SK-N-SH treated with all-trans-retinoic acid at 6 μM for 48 hours (cell line): ENCODE measurements around the gene PRKG1.

ENCODE experiments used
- ATAC-seq: fragments of 200-7000 bp; cut with Tn5 transposase; 3 replicates; pipeline ENCODE4 v1.9.1; 2020; ENCODE audit warnings: mild to moderate bottlenecking, moderate library complexity
- ARNTL ChIP-seq: fragments of 450-650 bp; formaldehyde crosslinking; IDR thresholded peaks from 2 replicates; pipeline ENCODE4 v1.5.0; 2020; ENCODE audit warnings: low read depth, mild to moderate bottlenecking, moderate library complexity, borderline replicate concordance
- CSDC2 ChIP-seq: fragments of 250-450 bp; sonication (Bioruptor Pico); IDR thresholded peaks from 2 replicates; pipeline ENCODE4 v1.5.0; 2020; ENCODE audit warnings: mild to moderate bottlenecking, moderate library complexity
- GLIS3 ChIP-seq: fragments of 250-450 bp; sonication (Bioruptor Pico); IDR thresholded peaks from 2 replicates; pipeline ENCODE4 v1.5.0; 2020; ENCODE audit warnings: mild to moderate bottlenecking, moderate library complexity
- ISL1 ChIP-seq: fragments of 250-450 bp; sonication (Bioruptor Pico); IDR thresholded peaks from 2 replicates; pipeline ENCODE4 v2.1.2; 2022; ENCODE audit warnings: mild to moderate bottlenecking, moderate library complexity
- OSR1 ChIP-seq: fragments of 250-450 bp; sonication (Bioruptor Pico); IDR thresholded peaks from 2 replicates; pipeline ENCODE4 v1.8.0; 2022; ENCODE audit warnings: moderate library complexity, mild to moderate bottlenecking, inconsistent platforms
- PPARA ChIP-seq: fragments of 250-450 bp; sonication (Bioruptor Pico); IDR thresholded peaks from 2 replicates; pipeline ENCODE4 v1.5.0; 2020; ENCODE audit warnings: mild to moderate bottlenecking, borderline replicate concordance
- RARB ChIP-seq: fragments of 250-450 bp; sonication (Bioruptor Pico); IDR thresholded peaks from 2 replicates; pipeline ENCODE4 v1.8.0; 2021; ENCODE audit warnings: mild to moderate bottlenecking, moderate library complexity
- SNAI2 ChIP-seq: fragments of 250-450 bp; sonication (Bioruptor Pico); IDR thresholded peaks from 2 replicates; pipeline ENCODE4 v1.5.0; 2020; ENCODE audit warnings: mild to moderate bottlenecking, moderate library complexity
- TCF4 ChIP-seq: fragments of 250-450 bp; sonication (Bioruptor Pico); IDR thresholded peaks from 2 replicates; pipeline ENCODE4 v1.8.0; 2021; ENCODE audit warnings: mild to moderate bottlenecking, moderate library complexity, borderline replicate concordance
- TOX ChIP-seq: fragments of 250-450 bp; sonication (Bioruptor Pico); IDR thresholded peaks from 2 replicates; pipeline ENCODE4 v1.8.0; 2021; ENCODE audit warnings: mild to moderate bottlenecking, moderate library complexity, borderline replicate concordance
- ZC3H10 ChIP-seq: fragments of 250-450 bp; sonication (Bioruptor Pico); IDR thresholded peaks from 2 replicates; pipeline ENCODE4 v1.5.1; 2021; ENCODE audit warnings: mild to moderate bottlenecking, moderate library complexity
- ZFP30 ChIP-seq: fragments of 450-650 bp; formaldehyde crosslinking; IDR thresholded peaks from 2 replicates; pipeline ENCODE4 v1.5.0; 2022; ENCODE audit warnings: mild to moderate bottlenecking, moderate library complexity
- ZNF565 ChIP-seq: fragments of 450-650 bp; formaldehyde crosslinking; conservative IDR thresholded peaks from 2 replicates; pipeline ENCODE4 v1.5.0; 2020; ENCODE audit warnings: low read depth, mild to moderate bottlenecking, moderate library complexity
- ZNF70 ChIP-seq: fragments of 450-650 bp; formaldehyde crosslinking; IDR thresholded peaks from 2 replicates; pipeline ENCODE4 v1.5.0; 2020; ENCODE audit warnings: mild to moderate bottlenecking, moderate library complexity
- ZNF8 ChIP-seq: fragments of 450-650 bp; formaldehyde crosslinking; IDR thresholded peaks from 2 replicates; pipeline ENCODE4 v1.5.0; 2020; ENCODE audit warnings: mild to moderate bottlenecking, moderate library complexity
- TF ChIP-seq, protein P1 (sequence below): fragments of 250-450 bp; sonication (Bioruptor Pico); IDR thresholded peaks from 2 replicates; pipeline ENCODE4 v1.5.0; 2020; ENCODE audit warnings: mild to moderate bottlenecking, moderate library complexity
- TF ChIP-seq, protein P2 (sequence below): fragments of 250-450 bp; sonication (Bioruptor Pico); IDR thresholded peaks from 2 replicates; pipeline ENCODE4 v1.8.0; 2021; ENCODE audit warnings: low read depth, mild to moderate bottlenecking, moderate library complexity, borderline replicate concordance
- TF ChIP-seq, protein P3 (sequence below): fragments of 250-450 bp; sonication (Bioruptor Pico); IDR thresholded peaks from 2 replicates; pipeline ENCODE4 v1.8.0; 2020; ENCODE audit warnings: mild to moderate bottlenecking, moderate library complexity, borderline replicate concordance
- TF ChIP-seq, protein P4 (sequence below): fragments of 250-450 bp; sonication (Bioruptor Pico); IDR thresholded peaks from 2 replicates; pipeline ENCODE4 v1.5.1; 2020; ENCODE audit warnings: low read depth, mild to moderate bottlenecking, moderate library complexity
- TF ChIP-seq, protein P5 (sequence below): fragments of 250-450 bp; sonication (Bioruptor Pico); IDR thresholded peaks from 2 replicates; pipeline ENCODE4 v1.5.1; 2021; ENCODE audit warnings: mild to moderate bottlenecking, moderate library complexity

The PRKG1 gene

DNA sequence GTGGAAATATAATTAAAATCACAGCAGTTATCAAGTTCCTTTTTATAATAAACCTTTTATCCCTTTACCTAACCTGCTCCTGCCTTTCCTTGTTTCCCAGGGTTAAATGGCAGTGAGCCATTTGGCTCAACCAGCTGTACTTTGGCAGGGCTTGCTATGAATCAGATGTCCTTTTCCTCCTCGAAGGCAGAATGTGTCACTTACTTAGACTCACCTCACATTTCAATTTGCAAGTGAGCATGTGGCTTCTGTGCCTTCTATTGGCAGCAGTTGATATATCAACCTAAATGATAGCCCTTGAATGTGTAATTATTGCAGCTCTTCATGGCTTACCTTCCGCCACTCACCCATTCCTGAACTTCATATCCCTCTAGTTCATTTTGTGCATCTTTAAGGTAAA is 323.4 kb downstream of the PRKG1 start:
- peak; percentile 77 for ATAC-seq
- 0 out of 2 replicates have a peak, but pooled peaks have one; percentile 45 for TF ChIP-seq TOX
- TF ChIP-seq, protein P1, sequence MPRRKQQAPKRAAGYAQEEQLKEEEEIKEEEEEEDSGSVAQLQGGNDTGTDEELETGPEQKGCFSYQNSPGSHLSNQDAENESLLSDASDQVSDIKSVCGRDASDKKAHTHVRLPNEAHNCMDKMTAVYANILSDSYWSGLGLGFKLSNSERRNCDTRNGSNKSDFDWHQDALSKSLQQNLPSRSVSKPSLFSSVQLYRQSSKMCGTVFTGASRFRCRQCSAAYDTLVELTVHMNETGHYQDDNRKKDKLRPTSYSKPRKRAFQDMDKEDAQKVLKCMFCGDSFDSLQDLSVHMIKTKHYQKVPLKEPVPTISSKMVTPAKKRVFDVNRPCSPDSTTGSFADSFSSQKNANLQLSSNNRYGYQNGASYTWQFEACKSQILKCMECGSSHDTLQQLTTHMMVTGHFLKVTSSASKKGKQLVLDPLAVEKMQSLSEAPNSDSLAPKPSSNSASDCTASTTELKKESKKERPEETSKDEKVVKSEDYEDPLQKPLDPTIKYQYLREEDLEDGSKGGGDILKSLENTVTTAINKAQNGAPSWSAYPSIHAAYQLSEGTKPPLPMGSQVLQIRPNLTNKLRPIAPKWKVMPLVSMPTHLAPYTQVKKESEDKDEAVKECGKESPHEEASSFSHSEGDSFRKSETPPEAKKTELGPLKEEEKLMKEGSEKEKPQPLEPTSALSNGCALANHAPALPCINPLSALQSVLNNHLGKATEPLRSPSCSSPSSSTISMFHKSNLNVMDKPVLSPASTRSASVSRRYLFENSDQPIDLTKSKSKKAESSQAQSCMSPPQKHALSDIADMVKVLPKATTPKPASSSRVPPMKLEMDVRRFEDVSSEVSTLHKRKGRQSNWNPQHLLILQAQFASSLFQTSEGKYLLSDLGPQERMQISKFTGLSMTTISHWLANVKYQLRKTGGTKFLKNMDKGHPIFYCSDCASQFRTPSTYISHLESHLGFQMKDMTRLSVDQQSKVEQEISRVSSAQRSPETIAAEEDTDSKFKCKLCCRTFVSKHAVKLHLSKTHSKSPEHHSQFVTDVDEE (CRISPR knock-in tag) = no peak
- no peak for TF ChIP-seq GLIS3
- peak; percentile 75 for TF ChIP-seq ISL1
- TF ChIP-seq ZC3H10 = 0 out of 2 replicates have a peak, but pooled peaks have one; percentile 16
- no peak for TF ChIP-seq OSR1 (CRISPR knock-in tag)
- TF ChIP-seq RARB (CRISPR knock-in tag) = no peak
- TF ChIP-seq ZFP30 (CRISPR knock-in tag) = no peak
- no peak for TF ChIP-seq PPARA (CRISPR knock-in tag)
- TF ChIP-seq, protein P2, sequence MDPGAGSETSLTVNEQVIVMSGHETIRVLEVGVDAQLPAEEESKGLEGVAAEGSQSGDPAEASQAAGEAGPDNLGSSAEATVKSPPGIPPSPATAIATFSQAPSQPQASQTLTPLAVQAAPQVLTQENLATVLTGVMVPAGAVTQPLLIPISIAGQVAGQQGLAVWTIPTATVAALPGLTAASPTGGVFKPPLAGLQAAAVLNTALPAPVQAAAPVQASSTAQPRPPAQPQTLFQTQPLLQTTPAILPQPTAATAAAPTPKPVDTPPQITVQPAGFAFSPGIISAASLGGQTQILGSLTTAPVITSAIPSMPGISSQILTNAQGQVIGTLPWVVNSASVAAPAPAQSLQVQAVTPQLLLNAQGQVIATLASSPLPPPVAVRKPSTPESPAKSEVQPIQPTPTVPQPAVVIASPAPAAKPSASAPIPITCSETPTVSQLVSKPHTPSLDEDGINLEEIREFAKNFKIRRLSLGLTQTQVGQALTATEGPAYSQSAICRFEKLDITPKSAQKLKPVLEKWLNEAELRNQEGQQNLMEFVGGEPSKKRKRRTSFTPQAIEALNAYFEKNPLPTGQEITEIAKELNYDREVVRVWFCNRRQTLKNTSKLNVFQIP (CRISPR knock-in tag) = 0 out of 2 replicates have a peak, but pooled peaks have one; percentile 12
- TF ChIP-seq CSDC2 (CRISPR knock-in tag) = no peak
- TF ChIP-seq, all 23 proteins: peak for 4

DNA sequence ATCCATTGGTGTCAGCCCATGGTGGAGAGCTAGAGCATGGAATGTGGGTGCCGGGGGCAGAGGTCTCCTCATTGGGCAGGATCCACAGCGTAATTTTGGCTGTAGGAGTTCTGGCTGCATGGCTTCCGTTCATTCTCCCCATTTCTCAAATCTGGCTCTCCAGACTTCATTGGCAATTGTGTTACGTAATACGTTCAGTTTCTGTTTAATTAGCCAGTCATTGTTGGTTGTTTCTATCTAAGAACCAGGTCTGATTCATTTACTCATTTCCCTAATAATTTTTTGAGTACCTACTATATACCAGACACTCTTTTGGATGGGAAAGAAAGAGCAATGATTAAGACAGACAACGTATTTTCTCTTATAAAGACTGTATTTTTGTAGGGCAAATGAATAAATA is 325.6 kb downstream of the PRKG1 start:
- ATAC-seq = no peak
- TF ChIP-seq, protein P1 (CRISPR knock-in tag) = no peak
- TF ChIP-seq CSDC2 (CRISPR knock-in tag) (no peak), TCF4 (CRISPR knock-in tag) (no peak), ZNF70 (CRISPR knock-in tag) (no peak), RARB (CRISPR knock-in tag) (no peak), SNAI2 (CRISPR knock-in tag) (no peak), TOX (no peak), GLIS3 (no peak), ZNF565 (CRISPR knock-in tag) (no peak), OSR1 (CRISPR knock-in tag) (no peak), ZNF8 (CRISPR knock-in tag) (no peak), ISL1 (no peak), ARNTL (no peak)
- TF ChIP-seq, protein P3, sequence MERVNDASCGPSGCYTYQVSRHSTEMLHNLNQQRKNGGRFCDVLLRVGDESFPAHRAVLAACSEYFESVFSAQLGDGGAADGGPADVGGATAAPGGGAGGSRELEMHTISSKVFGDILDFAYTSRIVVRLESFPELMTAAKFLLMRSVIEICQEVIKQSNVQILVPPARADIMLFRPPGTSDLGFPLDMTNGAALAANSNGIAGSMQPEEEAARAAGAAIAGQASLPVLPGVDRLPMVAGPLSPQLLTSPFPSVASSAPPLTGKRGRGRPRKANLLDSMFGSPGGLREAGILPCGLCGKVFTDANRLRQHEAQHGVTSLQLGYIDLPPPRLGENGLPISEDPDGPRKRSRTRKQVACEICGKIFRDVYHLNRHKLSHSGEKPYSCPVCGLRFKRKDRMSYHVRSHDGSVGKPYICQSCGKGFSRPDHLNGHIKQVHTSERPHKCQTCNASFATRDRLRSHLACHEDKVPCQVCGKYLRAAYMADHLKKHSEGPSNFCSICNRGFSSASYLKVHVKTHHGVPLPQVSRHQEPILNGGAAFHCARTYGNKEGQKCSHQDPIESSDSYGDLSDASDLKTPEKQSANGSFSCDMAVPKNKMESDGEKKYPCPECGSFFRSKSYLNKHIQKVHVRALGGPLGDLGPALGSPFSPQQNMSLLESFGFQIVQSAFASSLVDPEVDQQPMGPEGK (CRISPR knock-in tag) = no peak
- TF ChIP-seq, protein P4, sequence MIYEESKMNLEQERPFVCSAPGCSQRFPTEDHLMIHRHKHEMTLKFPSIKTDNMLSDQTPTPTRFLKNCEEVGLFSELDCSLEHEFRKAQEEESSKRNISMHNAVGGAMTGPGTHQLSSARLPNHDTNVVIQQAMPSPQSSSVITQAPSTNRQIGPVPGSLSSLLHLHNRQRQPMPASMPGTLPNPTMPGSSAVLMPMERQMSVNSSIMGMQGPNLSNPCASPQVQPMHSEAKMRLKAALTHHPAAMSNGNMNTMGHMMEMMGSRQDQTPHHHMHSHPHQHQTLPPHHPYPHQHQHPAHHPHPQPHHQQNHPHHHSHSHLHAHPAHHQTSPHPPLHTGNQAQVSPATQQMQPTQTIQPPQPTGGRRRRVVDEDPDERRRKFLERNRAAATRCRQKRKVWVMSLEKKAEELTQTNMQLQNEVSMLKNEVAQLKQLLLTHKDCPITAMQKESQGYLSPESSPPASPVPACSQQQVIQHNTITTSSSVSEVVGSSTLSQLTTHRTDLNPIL (CRISPR knock-in tag) = no peak
- TF ChIP-seq, protein P2 (CRISPR knock-in tag) = no peak
- TF ChIP-seq, protein P5, sequence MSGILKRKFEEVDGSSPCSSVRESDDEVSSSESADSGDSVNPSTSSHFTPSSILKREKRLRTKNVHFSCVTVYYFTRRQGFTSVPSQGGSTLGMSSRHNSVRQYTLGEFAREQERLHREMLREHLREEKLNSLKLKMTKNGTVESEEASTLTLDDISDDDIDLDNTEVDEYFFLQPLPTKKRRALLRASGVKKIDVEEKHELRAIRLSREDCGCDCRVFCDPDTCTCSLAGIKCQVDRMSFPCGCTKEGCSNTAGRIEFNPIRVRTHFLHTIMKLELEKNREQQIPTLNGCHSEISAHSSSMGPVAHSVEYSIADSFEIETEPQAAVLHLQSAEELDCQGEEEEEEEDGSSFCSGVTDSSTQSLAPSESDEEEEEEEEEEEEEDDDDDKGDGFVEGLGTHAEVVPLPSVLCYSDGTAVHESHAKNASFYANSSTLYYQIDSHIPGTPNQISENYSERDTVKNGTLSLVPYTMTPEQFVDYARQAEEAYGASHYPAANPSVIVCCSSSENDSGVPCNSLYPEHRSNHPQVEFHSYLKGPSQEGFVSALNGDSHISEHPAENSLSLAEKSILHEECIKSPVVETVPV = no peak
- TF ChIP-seq, all 23 proteins: peak for 0
